ENCODE results near the gene RHO.

RHO gene

GRCh38 chr3:129534428-129535027 lies 6.1 kb downstream of the RHO start (continued):
- 0 out of 2 replicates have a peak, but pooled peaks have one; percentile 26 for TF ChIP-seq ZNF692 (tag by site-specific recombination; IDR thresholded peaks at IDR 0.05)
- no peak for TF ChIP-seq ZSCAN5A (tag by site-specific recombination; IDR thresholded peaks at IDR 0.05)
- no peak for TF ChIP-seq ZNF324 (tag by site-specific recombination; IDR thresholded peaks at IDR 0.05)
- no peak for TF ChIP-seq ZNF214 (tag by site-specific recombination; IDR thresholded peaks at IDR 0.05; ENCODE audit: borderline replicate concordance)
- TF ChIP-seq IKZF3 (tag by site-specific recombination; IDR thresholded peaks at IDR 0.05): no peak
- TF ChIP-seq ZNF121 (tag by site-specific recombination; IDR thresholded peaks at IDR 0.05): no peak
- TF ChIP-seq ZNF175 (tag by site-specific recombination; IDR thresholded peaks at IDR 0.05): no peak
- TF ChIP-seq HOXC10 (CRISPR knock-in tag; IDR thresholded peaks at IDR 0.05): no peak
- no peak for TF ChIP-seq ZNF76 (tag by site-specific recombination; IDR thresholded peaks at IDR 0.05; ENCODE audit: borderline replicate concordance, low read depth)
- no peak for TF ChIP-seq MEIS1 (CRISPR knock-in tag; IDR thresholded peaks at IDR 0.05; ENCODE audit: borderline replicate concordance)
- TF ChIP-seq ZNF354C (tag by site-specific recombination; IDR thresholded peaks at IDR 0.05; ENCODE audit: borderline replicate concordance, low read depth): no peak
- TF ChIP-seq ZNF776 (tag by site-specific recombination; IDR thresholded peaks at IDR 0.05; ENCODE audit: borderline replicate concordance): no peak
- TF ChIP-seq ZNF155 (tag by site-specific recombination; IDR thresholded peaks at IDR 0.05): no peak
- no peak for TF ChIP-seq ZNF398 (tag by site-specific recombination; IDR thresholded peaks at IDR 0.05)
- 0 out of 2 replicates have a peak, but pooled peaks have one; percentile 12 for TF ChIP-seq ZBTB21 (tag by site-specific recombination; IDR thresholded peaks at IDR 0.05)
- no peak for TF ChIP-seq MYNN (tag by site-specific recombination; IDR thresholded peaks at IDR 0.05; ENCODE audit: borderline replicate concordance)
- no peak for TF ChIP-seq ZFP3 (tag by site-specific recombination; IDR thresholded peaks at IDR 0.05; ENCODE audit: low read depth)
- no peak for TF ChIP-seq TRIM28 (IDR thresholded peaks at IDR 0.05; ENCODE audit: borderline replicate concordance, low read length)
- TF ChIP-seq HOXA7 (CRISPR knock-in tag; IDR thresholded peaks at IDR 0.05; ENCODE audit: borderline replicate concordance): no peak
- TF ChIP-seq ZNF221 (tag by site-specific recombination; IDR thresholded peaks at IDR 0.05; ENCODE audit: borderline replicate concordance): no peak
- peak; percentile 88 for TF ChIP-seq PRDM10 (tag by site-specific recombination; IDR thresholded peaks at IDR 0.05)
- TF ChIP-seq ZFP41 (tag by site-specific recombination; IDR thresholded peaks at IDR 0.05; ENCODE audit: borderline replicate concordance): no peak
- no peak for TF ChIP-seq GLIS2 (tag by site-specific recombination; IDR thresholded peaks at IDR 0.05)
- no peak for TF ChIP-seq ZNF112 (tag by site-specific recombination; IDR thresholded peaks at IDR 0.05)
- TF ChIP-seq SP3 (tag by site-specific recombination; IDR thresholded peaks at IDR 0.05): no peak
- TF ChIP-seq ZFHX2 (tag by site-specific recombination; conservative IDR thresholded peaks at IDR 0.05): peak; percentile 56
- no peak for TF ChIP-seq ZNF658 (tag by site-specific recombination; IDR thresholded peaks at IDR 0.05)

All from HEK293 (cell line).